ENCODE data around the gene AIF1.

GRCh38 chr6:31586008-31586407 is 29.0 kb upstream of the AIF1 start, which contains the start of gene LST1:
- no peak for TF ChIP-seq CTCF (IDR thresholded peaks at IDR 0.05)
- TF ChIP-seq POLR2A (IDR thresholded peaks at IDR 0.05), result no peak
